T-helper 9 cell (primary cell): ENCODE measurements around the gene NKAIN4.

Experiments
- DNase-seq: peaks from one replicate; pipeline ENCODE4 v3.0.0-alpha.2; 2020

NKAIN4 gene

DNA sequence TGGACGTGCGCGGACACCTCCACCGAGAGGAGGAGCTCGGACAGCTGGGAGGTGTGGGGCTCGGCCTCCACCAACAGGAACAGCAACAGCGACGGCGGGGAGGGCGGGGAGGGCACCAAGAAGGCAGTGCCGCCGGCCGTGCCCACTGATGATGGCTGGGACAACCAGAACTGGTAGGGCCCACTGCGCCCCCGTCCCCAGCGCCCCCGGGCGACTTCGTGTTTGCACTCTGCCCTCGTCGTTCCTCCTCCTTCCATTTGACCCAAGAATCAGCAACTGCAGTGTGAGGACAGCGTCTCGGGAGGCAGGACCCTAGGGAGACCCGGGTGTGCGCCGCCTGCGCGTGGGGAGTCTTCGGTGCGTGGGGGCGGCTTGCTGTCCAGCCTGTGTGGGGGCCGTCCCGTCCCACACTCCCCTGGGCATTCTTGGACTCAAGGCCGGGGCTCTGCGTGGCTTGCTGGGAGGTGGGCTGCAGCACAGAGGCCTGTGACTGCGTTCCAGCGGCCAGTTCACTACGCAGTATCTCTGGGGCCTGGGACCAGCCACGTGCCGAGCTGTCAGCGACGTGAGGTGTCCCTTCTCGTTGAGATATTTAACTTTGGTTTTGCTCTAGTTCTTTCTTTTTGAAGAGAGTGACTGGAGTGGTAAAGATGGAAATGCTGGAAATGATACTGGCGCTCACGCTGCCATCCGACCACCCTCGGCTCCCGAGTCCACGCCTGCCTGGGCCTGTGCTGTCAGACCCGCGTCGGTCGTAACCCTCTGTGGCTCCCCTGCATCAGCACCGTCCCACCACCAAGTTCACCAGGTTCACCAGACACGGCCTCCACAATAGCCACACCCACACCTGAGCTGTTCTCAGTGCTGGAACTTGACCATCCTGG is 33.7 kb upstream of the NKAIN4 start:
- DNase-seq = no peak

DNA sequence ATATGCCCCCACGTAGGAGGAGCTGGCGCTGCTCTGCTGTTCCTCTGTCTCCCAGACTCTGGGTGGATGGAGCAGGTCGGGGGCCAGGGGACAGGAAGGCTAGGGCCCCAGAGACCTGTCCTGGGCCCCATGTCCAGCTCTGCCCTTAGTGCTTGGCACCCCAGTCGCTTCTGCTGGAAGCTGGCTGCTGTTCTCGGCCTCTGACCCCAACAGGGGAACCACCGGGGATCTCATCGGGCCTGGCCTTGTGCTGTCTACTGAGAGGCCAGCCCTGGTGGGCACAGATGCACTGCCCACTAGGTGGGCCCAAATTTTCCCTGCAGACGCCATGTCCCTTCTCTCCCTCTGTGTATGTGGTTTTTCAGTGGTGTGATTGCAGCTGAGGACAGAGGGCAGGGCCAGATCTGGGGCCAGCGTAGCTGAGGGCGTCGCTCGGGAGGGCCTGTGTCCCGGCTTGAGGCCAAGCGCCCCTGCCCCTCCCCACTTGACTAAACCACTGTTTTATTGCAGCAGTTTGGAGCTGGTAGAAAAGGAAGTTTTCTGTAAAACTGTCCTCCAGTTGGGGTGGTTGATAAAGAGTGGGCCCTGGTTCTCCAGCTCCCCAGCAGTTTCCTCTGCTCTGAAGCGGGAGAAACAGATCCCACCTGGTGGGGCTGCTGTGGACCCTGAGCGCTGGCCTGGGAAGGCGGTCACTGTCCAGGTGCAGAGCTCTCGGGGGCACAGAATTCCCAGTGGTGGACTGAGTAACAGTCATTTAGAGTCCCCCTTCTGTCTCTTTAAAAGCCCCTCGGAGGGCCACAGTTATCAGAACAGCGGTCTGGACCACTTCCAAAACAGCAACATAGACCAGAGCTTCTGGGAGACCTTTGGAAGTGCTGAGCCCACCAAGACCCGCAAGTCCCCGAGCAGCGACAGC is 32.8 kb upstream of the NKAIN4 start:
- DNase-seq = no peak

DNA sequence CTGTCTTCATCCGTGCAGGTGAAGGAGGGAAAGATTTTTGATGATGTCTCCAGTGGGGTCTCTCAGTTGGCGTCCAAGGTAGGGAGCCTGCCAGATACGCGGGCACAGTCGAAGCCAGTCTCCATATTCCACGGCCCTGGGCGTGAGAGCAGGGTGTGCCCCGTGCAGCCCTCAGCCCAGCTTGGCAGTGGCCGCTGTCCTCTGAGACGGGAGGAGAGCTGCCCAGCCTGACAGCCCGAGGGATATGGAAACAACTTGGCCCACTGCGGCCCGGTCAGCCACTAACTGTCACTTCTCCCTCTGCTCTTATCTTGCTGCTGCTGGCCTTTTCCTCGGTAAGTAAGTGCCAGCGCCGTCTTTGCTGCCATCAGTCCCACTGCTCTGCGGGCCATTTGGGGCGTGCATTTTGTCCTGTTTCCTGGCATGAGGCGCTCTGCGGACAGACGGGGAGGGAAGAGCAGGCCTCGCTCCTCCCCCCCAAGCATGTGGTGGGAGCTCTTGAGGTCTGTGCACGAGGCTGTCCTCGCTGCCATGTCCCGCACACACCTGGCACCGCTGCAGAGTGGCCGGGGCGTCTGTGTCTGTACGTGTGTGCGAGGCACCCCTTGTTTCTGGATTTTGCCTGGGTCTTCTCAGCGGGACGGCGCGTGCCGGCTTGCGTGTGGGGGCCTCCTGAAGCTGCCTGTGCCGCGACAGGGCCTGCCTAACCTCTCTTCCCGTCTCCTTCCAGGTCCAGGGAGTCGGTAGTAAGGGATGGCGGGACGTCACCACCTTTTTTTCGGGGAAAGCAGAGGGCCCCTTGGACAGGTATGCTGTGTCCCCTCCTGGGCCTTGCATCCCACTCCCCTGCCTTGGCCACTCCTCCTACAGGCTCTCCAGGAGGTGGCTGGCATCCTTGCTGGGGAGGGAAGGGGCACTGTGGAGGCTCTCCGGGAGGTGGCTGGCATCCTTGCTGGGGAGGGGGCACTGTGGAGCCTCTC is 31.7 kb upstream of the NKAIN4 start:
- DNase-seq = no peak

DNA sequence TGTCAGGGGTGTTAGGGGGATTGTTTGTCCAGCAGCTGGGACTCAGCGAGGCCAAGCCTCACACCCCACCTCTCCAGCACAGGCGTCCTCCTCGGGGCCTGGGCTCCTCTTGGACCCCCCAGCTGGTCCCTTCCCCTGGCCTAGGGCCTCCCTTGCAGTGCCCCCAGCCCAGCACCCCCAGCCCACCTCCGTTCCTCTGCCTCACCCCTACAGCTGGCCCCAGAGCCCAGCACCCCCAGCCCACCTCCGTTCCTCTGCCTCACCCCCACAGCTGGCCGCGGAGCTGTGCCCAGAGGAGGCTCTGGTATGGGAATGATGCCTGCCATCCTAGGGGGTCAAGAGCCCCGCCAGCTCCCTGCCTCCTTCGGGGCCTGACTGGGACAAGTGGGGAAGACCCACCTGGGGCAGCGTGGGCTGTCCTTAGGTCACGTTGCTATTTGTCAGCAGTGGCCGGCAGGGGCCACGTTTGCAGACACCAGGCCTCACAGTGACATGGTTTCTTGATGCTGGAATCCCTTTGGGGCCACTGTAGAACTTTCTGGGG is 30.8 kb upstream of the NKAIN4 start:
- DNase-seq = no peak

DNA sequence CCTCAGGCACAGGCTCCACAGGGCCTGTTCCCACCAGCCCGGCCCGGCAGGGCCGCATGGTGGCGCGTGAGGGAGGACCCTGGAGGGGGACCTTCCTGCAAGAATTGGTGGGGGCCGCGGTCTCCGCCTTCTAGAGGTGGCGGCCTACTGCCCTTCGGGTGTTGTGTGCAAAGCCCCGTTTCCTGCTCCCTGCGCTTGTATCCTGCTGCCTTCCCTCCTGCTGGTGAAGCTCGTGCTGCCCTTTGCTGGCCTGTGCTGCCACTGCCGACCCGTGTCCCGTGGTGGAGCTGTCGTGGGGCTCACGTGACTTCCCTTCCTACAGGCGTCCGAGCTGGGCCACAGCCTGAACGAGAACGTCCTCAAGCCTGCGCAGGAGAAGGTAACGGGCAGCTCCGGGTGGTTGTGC is 30.3 kb upstream of the NKAIN4 start:
- no peak for DNase-seq

DNA sequence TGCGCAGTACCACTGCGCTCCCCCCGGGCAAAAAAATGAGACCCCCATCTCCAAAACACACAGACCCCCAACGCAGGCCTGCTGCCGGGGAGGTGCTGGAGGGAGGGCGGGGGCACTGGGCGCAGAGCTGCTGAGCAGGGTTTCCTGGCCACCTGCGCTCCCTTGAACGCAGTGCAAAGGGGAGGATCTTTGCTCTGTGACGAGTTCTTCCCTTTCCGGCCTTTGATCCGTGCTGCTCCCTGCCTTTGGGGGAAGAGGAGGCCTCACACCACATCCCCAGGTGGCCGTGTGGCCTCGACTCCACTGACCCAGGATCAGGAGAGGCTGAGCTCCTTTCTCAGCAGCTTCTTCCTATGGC is 29.8 kb upstream of the NKAIN4 start:
- DNase-seq = no peak

DNA sequence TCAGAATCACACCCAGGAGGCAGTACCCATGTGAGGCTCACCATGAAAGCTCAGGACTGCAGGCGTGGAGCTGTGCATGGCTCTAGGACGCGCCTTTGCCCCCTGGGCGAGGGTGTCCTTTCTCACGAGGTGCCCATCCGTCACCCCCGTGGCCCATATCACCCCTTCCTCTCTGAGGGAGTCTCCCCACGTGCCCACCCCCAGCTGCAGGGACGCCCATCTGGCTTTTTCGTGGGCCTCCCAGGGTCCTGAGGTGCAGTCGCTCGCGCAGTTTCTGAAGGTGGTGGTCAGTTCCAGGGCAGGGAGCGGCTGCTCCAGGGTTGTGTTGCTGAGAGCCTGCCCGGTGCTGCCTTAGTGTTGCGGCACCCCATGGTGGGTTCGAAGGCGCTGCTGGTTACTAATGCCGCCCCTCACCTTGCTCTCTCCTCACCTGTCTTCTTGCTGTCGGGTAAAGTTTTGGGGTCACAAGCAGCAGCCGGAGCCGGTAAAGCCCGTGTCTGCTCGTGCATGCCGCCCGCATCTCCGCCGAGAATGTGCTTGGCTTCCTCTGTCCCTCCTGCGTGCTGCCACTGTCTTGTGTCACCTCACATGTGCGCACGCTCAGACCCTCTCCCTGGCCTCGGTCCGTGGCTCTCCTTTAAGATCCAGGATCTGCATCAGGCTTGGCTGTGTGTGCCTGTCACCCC is 29.3 kb upstream of the NKAIN4 start:
- DNase-seq = no peak

DNA sequence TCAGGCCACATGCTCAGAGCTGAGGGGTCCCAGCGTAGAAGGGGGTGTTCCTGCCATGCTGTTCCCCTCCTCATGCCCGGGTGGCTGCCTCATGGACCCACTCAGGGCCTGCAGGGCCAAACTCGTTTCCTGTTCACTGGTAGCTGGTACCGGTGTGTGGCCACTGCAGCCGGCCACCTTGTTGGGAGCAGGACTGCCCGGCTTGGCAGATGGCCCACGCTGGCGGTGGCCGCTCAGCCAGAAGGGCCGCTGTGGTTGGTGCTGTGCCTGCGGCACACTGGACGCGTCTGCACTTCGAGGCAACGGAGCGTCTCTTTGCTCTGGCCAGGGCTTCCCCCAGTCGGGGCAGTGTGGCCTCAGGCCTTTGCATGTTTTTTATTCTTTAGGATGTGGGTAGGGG is 28.7 kb upstream of the NKAIN4 start:
- DNase-seq = no peak

DNA sequence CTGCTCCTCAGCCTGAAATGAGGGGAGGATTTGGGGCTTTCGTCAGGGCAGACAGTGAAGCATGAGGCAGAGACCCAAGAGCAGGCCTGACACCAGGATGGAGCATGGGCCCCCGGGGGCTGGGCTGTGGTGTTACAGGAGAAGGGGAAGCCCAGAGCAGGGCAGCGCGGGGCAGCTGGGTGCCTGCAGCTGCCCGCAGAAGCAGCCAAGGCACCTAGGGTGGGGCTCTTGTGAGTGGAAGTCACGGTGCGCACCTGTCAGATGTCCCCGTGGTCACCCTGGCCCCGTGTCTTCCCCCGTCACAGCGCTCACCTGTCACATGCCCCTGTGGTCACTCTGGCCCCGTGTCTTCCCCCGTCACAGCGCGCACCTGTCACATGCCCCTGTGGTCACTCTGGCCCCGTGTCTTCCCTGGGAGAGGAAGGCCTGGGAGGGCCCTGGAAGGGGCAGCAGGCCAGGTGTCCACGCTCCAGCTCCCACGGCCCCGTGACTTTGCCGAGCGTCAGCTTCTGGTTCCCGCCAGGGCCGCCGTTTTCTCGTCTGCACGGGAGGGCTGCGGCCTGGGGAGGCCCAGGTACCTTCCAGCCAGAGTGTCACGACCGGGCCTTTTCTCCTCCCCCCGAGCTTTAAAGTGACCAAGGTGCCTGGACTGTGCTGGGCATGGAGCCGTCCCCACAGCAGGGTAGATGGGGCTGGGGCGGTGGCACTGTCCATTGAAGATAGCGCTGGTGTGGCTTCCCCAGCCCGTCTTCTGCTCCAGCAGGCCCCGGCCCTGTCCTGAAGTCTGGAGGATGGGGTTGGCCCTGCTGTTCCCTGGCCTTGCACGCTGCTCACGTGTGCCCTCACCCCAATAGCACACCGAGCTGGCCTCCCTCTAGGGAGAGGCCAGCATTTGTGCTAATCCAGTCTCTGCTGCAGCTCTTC is 27.7 kb upstream of the NKAIN4 start:
- DNase-seq = no peak

DNA sequence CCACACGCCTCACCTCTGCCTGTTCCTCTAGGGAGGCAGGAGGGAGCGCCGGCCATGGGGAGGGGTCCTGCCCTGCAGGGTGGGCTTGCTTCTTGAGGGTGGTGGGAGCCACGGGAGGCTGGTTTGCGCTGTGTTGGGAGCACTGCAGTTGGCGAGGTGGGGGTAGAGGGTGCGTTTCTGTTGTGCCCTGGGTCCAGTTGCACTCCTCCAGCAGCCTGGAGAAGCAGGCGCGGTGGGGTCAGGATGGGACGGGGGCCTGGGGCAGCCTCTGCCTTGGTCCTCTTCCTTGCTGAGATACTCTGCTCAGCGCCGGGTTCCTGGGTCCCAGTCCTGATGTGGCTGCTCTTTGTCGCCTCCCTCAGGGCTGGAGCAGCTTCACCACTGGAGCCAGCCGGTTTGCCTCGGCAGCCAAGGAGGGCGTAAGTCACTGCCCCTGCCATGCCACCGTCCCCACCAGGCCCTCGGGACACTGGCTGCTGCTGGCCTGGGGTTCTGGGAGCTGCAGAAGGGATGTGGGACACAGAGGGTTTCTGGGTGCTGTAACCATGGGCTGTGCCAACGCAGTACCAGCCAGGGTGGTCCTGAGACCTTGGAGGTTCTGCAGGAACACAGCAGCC is 26.8 kb upstream of the NKAIN4 start:
- DNase-seq = no peak

DNA sequence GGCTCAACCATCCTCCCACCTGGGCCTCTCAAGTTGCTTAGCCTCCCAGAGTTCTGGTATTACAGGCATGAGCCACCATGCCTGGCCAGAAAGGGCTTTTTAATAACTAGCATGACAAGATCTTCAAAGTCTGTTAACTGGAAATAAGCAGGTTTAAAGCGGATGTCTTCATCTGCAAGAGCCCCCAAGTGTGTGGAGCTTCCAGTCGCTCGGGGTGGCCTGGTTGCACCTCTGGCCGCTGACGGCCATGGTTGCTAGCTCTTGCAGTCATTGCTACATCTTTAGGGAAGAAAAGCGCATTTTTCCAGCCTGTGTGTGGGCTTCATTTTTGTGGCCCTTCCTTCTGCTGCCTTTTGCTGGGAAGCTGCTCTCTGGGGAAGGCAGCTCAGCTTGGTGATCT is 26.1 kb upstream of the NKAIN4 start:
- no peak for DNase-seq

DNA sequence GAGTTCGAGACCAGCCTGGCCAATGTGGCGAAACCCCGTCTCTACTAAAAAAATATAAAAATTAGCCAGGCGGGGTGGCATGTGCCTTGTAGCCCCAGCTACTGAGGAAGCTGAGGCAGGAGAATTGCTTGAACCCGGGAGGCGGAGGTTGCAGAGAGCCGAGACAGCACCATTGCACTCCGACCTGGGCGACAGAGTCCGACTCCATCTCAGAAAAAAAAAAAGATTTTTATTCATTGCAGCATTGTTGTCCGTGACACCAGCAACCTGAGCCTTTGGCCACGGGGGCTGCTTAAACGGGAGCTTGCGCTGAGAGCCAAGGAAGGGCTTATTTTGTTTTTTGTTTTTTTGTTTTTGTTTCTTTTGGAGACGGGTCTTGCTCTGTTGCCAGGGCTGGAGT is 25.7 kb upstream of the NKAIN4 start:
- no peak for DNase-seq

DNA sequence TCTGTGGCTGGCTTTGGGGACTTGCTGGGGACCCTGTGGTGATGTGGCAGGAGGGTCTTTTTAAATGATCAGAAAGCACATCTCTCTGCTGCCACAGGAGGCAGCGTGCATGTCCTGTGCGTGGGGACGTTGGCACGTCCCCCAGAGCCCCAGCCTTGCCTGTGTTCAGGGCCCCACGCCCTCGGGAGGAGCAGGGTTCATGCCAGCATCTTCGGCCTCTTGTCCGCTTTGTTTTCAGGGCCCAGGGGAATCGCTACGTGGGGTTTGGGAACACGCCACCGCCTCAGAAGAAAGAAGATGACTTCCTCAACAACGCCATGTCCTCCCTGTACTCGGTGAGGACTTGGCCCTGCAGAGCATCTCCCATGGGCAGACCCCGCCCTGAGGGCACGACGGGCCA is 24.4 kb upstream of the NKAIN4 start:
- no peak for DNase-seq

DNA sequence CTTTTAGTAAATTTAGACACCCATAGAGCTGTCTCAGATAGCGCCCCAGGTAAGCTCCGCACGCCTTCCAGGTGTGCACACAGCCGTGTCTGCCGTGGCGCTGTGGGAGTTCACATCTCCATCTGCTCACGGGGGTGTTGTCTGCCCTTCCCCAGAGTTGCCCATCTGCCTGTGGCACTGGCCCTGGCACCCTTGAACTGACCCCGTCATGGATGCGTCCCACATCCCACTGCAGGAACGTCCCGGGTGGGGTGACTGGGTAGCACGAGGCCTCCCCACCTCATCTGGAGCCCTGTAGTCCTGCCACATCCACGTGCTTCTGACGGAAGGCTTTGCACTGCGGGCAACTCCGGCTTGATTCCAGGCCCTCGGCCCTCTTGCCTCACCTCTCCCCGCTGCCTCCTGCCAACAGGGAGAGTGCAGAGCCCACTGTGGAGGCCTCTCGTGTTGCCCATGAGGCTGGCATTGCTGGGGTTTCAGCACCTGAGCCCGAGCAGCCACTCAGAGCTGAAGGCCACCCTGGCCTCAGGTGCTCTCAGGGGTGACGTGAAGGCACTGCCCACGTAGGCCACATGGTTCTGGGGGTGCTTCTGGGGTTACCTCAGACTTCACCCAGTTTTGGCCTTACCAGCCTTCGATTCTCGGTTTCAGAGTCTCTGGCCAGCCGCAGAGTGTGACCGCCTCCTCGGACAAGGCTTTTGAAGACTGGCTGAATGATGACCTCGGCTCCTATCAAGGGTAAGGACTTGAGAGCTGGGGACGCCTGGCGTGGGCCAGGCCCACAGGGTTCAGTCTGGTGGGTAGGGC is 23.4 kb upstream of the NKAIN4 start:
- no peak for DNase-seq

DNA sequence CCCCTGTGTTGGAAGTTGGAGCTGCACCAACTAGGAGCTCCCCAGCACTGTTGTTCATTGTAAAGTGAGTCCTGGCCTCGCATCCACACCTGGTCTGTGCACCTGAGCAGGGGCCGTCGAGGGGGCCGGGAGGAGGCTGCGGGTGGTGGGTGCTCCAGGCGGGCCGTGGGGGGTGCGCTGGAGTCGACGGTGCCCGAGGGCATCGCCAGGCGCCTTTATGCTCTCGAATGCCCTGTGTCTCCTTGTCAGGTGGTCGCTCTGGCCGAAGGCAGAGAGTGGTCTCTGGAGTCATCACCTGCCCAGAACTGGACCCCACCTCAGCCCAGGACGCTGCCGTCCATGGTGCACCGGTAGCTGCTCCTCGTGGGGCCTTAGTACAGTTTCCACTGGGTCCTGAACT is 22.7 kb upstream of the NKAIN4 start:
- no peak for DNase-seq

DNA sequence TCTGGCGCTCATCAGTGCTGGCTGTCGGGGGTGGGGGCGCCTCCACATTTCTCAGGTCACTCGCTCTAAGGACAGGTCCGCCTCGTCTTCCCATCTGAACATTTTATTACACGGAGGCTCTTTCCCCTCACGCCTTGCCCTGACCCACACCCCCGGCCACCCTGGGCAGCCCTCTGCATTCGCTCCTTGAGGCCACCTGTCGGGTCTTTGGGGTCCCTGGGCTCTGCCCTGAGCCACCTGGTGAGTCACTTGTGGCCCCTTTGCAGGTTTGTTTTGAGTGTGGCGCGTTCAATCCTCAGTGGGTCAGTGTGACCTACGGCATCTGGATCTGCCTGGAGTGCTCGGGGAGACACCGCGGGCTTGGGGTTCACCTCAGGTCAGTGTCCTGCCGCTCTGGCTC is 21.6 kb upstream of the NKAIN4 start:
- DNase-seq = no peak

DNA sequence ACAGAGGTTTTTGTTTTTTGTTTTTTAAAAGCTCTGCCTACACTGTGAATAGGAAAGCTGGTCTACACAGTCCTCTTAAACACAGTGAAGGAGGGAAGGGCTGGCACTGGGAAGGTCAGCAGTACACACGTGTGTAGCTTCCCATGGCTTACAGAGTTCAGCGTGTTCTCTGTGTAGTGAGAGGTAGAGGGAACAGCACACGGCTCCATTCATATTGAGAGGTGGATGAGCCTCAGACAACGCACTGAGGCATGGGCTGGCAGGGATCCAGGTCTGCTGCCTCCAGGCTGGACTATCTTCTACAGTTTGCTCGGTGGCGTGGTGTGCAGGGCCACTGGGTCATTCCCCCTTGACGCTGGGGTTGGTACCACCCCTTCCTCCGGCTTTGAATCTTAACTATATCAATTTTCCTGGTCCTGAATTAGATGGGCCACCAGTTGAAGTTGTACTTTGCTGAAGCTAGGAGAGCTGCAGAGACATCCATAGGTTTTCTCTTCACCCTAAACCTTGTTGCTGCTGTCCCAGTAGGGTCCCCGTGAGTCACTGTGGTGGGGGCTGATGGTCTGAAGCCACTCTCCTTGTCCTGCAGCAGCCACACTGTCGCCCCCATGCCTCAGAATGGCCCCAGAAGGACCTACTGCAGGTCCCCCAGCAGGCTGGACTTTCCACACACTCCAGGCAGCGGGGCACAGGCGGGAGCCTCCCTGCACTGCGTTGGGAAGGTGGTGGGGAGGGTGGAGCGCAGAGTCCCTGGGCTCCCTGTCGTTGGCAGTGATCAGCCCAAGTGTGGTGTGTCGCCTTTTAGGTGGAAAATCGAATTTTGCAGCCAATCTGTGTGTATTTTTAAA is 20.3 kb upstream of the NKAIN4 start:
- DNase-seq = no peak

DNA sequence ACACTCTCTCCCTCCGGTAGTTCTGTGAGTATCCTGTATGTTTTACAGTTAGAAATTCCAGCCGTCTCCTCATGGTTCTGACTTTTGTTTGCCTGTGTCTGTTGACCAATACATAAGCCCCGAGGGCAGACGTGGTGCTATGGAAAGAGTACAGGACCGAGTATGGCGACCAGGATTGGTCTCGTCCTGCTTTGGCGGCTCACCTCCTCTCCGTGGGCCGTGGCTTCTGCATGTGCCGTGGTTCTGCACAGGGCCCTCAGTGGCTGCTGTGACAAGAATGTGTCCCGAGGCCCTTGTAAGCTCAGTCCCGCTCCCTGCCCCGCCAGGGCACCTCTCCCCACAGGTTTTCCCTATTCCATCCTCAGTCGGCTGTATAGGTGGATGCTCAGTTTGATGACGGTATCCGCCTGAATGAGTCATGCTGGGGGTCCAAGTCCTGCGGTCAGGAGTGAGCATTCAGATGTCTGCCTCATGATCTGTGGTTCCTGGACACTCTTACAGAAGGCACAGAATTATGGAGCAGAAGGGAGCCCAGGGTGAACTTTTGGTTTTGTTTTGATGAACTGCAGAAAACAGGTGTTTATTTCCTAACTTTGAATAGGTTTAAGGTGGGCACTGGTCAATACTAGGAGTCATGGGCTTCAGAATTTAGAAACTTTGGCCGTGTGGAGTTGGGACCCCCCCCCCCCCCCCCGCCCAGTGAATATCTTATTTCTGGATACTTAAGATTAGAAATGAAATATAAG is 19.5 kb upstream of the NKAIN4 start:
- DNase-seq = no peak
